ENCODE measurements around the gene KDM4D.

DNA sequence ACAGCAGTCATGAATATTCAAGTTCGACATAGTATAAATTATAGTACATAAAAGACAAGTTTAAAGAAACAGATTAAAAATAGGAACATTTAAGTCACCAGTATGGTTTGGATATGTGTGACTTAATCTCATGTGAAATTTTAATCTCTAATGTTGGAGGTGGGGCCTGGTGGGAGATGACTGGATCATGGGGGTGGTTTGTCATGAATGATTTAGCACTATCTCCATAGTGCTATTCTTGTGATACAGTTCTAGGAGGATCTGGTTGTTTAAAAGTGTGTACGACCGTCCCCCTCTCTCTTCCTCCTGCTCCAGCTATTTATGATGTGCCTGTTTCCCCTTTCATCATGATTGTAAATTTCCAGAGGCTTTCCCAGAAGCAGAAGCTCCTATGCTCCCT lies 54.8 kb downstream of the KDM4D start:
- TF ChIP-seq SUZ12 (IDR thresholded peaks at IDR 0.05) (no peak), FOXK2 (IDR thresholded peaks at IDR 0.05) (no peak), NFRKB (IDR thresholded peaks at IDR 0.05) (no peak), SP1 (IDR thresholded peaks at IDR 0.05) (no peak), ARNT (IDR thresholded peaks at IDR 0.05) (no peak), HDGF (IDR thresholded peaks at IDR 0.05; ENCODE audit: borderline replicate concordance) (no peak), ZNF384 (IDR thresholded peaks at IDR 0.05) (no peak), TARDBP (IDR thresholded peaks at IDR 0.05) (no peak), FOXA1 (IDR thresholded peaks at IDR 0.05) (no peak), CTBP1 (IDR thresholded peaks at IDR 0.05; ENCODE audit: borderline replicate concordance) (no peak), FOXM1 (IDR thresholded peaks at IDR 0.05; ENCODE audit: borderline replicate concordance) (no peak), BHLHE40 (IDR thresholded peaks at IDR 0.05; ENCODE audit: borderline replicate concordance) (no peak), ELF4 (IDR thresholded peaks at IDR 0.05) (no peak), L3MBTL2 (conservative IDR thresholded peaks at IDR 0.05) (no peak)

All from HEK293T (cell line).